ENCODE data around the gene PRTFDC1.

PRTFDC1 gene

GRCh38 chr10:24989867-24990266 lies 37.5 kb upstream of the PRTFDC1 start:
- H3K4me3 ChIP-seq (ENCODE audit: low read depth, low read length) = no peak overlapping the region
- TF ChIP-seq, protein P1, sequence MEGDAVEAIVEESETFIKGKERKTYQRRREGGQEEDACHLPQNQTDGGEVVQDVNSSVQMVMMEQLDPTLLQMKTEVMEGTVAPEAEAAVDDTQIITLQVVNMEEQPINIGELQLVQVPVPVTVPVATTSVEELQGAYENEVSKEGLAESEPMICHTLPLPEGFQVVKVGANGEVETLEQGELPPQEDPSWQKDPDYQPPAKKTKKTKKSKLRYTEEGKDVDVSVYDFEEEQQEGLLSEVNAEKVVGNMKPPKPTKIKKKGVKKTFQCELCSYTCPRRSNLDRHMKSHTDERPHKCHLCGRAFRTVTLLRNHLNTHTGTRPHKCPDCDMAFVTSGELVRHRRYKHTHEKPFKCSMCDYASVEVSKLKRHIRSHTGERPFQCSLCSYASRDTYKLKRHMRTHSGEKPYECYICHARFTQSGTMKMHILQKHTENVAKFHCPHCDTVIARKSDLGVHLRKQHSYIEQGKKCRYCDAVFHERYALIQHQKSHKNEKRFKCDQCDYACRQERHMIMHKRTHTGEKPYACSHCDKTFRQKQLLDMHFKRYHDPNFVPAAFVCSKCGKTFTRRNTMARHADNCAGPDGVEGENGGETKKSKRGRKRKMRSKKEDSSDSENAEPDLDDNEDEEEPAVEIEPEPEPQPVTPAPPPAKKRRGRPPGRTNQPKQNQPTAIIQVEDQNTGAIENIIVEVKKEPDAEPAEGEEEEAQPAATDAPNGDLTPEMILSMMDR (IDR thresholded peaks at IDR 0.05; ENCODE audit: borderline replicate concordance, insufficient read depth, low read depth, low read length) = no peak

DNA sequence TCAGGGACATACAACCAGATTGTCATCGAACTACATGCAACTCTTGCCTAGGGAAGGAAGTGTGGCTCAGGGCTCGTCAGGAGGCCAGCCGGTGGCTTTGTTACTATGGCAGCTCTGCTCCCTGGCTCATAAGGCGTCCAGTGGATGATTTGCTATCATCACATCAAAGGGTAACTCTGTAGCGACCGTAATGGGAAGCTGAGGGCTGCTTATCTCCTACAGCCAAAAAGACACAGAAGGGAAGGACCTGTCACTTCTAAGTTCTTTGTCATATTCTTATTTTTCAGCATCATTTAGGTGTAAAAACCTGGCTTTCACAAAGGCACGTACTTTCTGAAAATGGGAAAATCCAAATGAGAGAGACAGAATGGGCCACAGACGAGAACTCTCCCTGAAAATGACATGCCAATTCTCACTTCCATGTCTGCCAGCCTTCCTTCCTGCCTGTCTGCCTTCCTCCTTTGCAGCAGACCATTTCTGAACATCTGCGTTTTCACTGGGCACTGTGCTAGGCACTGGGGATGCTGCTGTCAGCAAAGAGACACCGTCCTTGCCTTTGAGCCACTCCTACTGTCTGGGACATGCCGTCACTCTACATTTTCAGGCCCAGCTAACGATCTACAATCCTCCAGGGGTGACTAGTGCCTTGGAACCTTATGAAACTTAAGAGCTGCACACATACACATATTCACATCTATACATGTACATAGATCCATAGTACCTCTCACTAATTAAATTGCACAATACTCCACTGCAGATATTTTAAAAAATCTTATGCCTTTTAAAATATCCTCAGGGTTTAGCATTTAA lies 36.6 kb upstream of the PRTFDC1 start:
- no peak overlapping the region for H3K4me3 ChIP-seq (ENCODE audit: low read depth, low read length)
- TF ChIP-seq, protein P1 (IDR thresholded peaks at IDR 0.05; ENCODE audit: borderline replicate concordance, insufficient read depth, low read depth, low read length) = no peak

- TF ChIP-seq, protein P1 (IDR thresholded peaks at IDR 0.05; ENCODE audit: borderline replicate concordance, insufficient read depth, low read depth, low read length) = no peak
- no peak overlapping the region for H3K4me3 ChIP-seq (ENCODE audit: low read depth, low read length)
These were observed 32.5 kb upstream of the PRTFDC1 start for GRCh38 chr10:24984906-24985305.

DNA sequence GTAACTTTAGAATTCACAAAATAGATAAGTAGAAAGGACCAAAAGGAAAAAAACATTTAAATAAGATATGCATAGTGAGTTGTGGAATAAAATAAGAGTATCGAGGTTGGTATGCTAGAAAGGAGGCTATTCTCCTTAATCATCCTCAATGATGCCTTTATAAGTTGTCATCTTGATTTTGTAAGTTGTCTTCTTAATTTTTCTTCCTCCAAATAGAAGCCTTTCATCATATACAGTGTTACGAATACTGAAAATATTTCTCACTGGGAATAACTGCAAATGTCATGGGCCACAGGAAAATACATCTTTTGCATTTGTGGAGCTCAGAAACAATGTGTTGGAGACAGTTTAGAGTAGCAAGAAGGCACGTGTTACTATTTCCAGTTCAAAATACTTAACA lies 31.5 kb upstream of the PRTFDC1 start:
- TF ChIP-seq, protein P1 (IDR thresholded peaks at IDR 0.05; ENCODE audit: borderline replicate concordance, insufficient read depth, low read depth, low read length) = no peak
- H3K4me3 ChIP-seq (ENCODE audit: low read depth, low read length) = no peak overlapping the region

DNA sequence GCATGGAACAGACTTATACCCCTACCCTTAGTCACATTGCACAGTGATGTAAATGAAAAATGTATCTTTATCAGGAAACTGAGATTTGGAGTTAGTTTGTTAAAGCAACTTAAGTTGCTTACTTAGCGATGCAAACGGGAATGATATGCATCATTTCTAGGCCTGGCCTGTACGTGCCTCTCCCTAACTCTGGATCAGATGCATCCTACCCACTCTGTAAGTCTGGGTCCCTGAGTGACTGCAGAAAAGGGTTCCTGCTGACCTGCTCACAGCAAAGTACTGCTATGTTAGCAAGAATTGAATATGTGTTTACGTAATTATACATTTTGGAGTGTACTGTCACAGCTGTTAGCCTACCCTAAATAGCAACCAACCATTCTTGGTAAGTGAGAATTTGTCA lies 30.7 kb upstream of the PRTFDC1 start:
- TF ChIP-seq, protein P1 (IDR thresholded peaks at IDR 0.05; ENCODE audit: borderline replicate concordance, insufficient read depth, low read depth, low read length) = no peak
- H3K4me3 ChIP-seq (ENCODE audit: low read depth, low read length) = no peak overlapping the region

- TF ChIP-seq, protein P1 (IDR thresholded peaks at IDR 0.05; ENCODE audit: borderline replicate concordance, insufficient read depth, low read depth, low read length) = no peak
- no peak overlapping the region for H3K4me3 ChIP-seq (ENCODE audit: low read depth, low read length)
These were observed 30.1 kb upstream of the PRTFDC1 start for GRCh38 chr10:24982319-24983112.

Measured in GM12875 (cell line).